DND-41 (cell line): ENCODE measurements around the gene CIC.

Source experiments
- ATAC-seq: fragments of 200-7000 bp; cut with Tn5 transposase; 3 replicates; pipeline ENCODE4 v1.9.1; 2021; ENCODE audit warnings: low read depth; ENCODE audit not compliant: insufficient read depth
- DNase-seq: peaks from one replicate; pipeline ENCODE4 v3.0.0-alpha.2; 2020
- H2AFZ ChIP-seq: 2 replicates; pipeline ENCODE4 v1.6.0; 2012; ENCODE audit warnings: low read depth, low read length
- H3K27ac ChIP-seq: 2 replicates; pipeline ENCODE4 v1.5.1; 2012; ENCODE audit warnings: low read length, inconsistent platforms
- H3K27me3 ChIP-seq: fragments of 200-600 bp; sonication (generic); 2 replicates; pipeline ENCODE4 v1.6.0; 2012; ENCODE audit warnings: low read length, mild to moderate bottlenecking, inconsistent platforms; ENCODE audit not compliant: insufficient read depth, poor library complexity
- H3K36me3 ChIP-seq: 2 replicates; pipeline ENCODE4 v1.5.1; 2012; ENCODE audit warnings: low read length, inconsistent platforms; ENCODE audit not compliant: insufficient read depth
- H3K4me1 ChIP-seq: 2 replicates; pipeline ENCODE4 v1.5.1; 2012; ENCODE audit warnings: mild to moderate bottlenecking, low read length; ENCODE audit not compliant: insufficient read depth
- H3K4me2 ChIP-seq: 2 replicates; pipeline ENCODE4 v1.6.0; 2012; ENCODE audit warnings: mild to moderate bottlenecking, moderate library complexity, low read length, inconsistent platforms; ENCODE audit not compliant: insufficient read depth
- H3K4me3 ChIP-seq, 2 experiments: fragments of 200-600 bp in 1 of 2; shearing (Covaris generic) in 1 of 2; 2 replicates each; pipeline ENCODE4 v1.5.1; 2012 to 2016; ENCODE audit warnings: inconsistent platforms in 2 of 2, low read length in 2 of 2, mild to moderate bottlenecking in 2 of 2, low read depth in 1 of 2, moderate library complexity in 1 of 2
- H3K79me2 ChIP-seq: 2 replicates; pipeline ENCODE4 v1.6.0; 2012; ENCODE audit warnings: low read length, inconsistent platforms; ENCODE audit not compliant: insufficient read depth
- H3K9ac ChIP-seq: 2 replicates; pipeline ENCODE4 v1.6.0; 2012; ENCODE audit warnings: low read depth, mild to moderate bottlenecking, inconsistent platforms, low read length, moderate library complexity
- H3K9me3 ChIP-seq: 2 replicates; pipeline ENCODE4 v1.5.1; 2012; ENCODE audit warnings: low read length, moderate library complexity, mild to moderate bottlenecking, inconsistent platforms; ENCODE audit not compliant: insufficient read depth, severe bottlenecking
- H4K20me1 ChIP-seq: 2 replicates; pipeline ENCODE4 v1.6.0; 2012; ENCODE audit warnings: low read length; ENCODE audit not compliant: insufficient read depth
- CTCF ChIP-seq: IDR thresholded peaks from 2 replicates; pipeline ENCODE4 v1.5.1; 2012; ENCODE audit warnings: borderline replicate concordance, low read length, moderate library complexity, mild to moderate bottlenecking; ENCODE audit not compliant: poor library complexity, severe bottlenecking; ENCODE audit errors: extremely low read depth
- EZH2 ChIP-seq: IDR thresholded peaks from 3 replicates; pipeline ENCODE4 v1.6.1; 2012; ENCODE audit warnings: borderline replicate concordance, low read depth, mild to moderate bottlenecking, moderate library complexity, low read length, inconsistent platforms; ENCODE audit not compliant: severe bottlenecking

Gene CIC

GRCh38 chr19:42287827-42288107 lies 18.7 kb downstream of the CIC start:
- H3K27ac ChIP-seq, result no peak overlapping the region
- no peaks in the 10 kb centered on the region for H3K27me3 ChIP-seq
- H3K9ac ChIP-seq, result no peak overlapping the region
- peaks cover 52% of the 10 kb centered on the region for H4K20me1 ChIP-seq
- no peak overlapping the region for H2AFZ ChIP-seq
- H3K4me3 ChIP-seq, result no peak overlapping the region
- peaks cover 26% of the 10 kb centered on the region for H3K79me2 ChIP-seq
- H3K36me3 ChIP-seq, result peaks cover 68% of the 10 kb centered on the region
- H3K4me2 ChIP-seq, result no peak overlapping the region
- ATAC-seq (no peak), DNase-seq (no peak)
- no peaks in the 10 kb centered on the region for H3K9me3 ChIP-seq
- TF ChIP-seq EZH2, result no peak
- no peak for TF ChIP-seq CTCF
- H3K4me1 ChIP-seq, result peaks cover 27% of the 10 kb centered on the region

GRCh38 chr19:42288387-42288786 lies 19.3 kb downstream of the CIC start:
- Histone ChIP-seq H2AFZ (no peak overlapping the region), H3K4me3 (no peak overlapping the region), H3K4me2 (no peak overlapping the region), H4K20me1 (peaks cover 46% of the 10 kb centered on the region), H3K27ac (no peak overlapping the region), H3K4me1 (peaks cover 21% of the 10 kb centered on the region), H3K27me3 (no peaks in the 10 kb centered on the region), H3K9ac (no peak overlapping the region), H3K36me3 (peaks cover 74% of the 10 kb centered on the region), H3K9me3 (no peaks in the 10 kb centered on the region), H3K79me2 (peaks cover 20% of the 10 kb centered on the region)
- TF ChIP-seq EZH2, result no peak
- TF ChIP-seq CTCF, result no peak
- ATAC-seq (no peak), DNase-seq (no peak)

GRCh38 chr19:42288881-42289555 lies 20.0 kb downstream of the CIC start:
- H3K9ac ChIP-seq, result no peak overlapping the region
- DNase-seq (no peak), ATAC-seq (no peak)
- TF ChIP-seq CTCF (no peak), EZH2 (no peak)
- H3K36me3 ChIP-seq, result peaks cover 81% of the 10 kb centered on the region
- H3K27ac ChIP-seq, result no peak overlapping the region
- H3K4me2 ChIP-seq, result no peak overlapping the region
- H3K27me3 ChIP-seq, result no peaks in the 10 kb centered on the region
- no peak overlapping the region for H3K4me3 ChIP-seq
- peaks cover 46% of the 10 kb centered on the region for H4K20me1 ChIP-seq
- peaks cover 19% of the 10 kb centered on the region for H3K4me1 ChIP-seq
- no peak overlapping the region for H2AFZ ChIP-seq
- H3K79me2 ChIP-seq, result peaks cover 20% of the 10 kb centered on the region
- H3K9me3 ChIP-seq, result no peaks in the 10 kb centered on the region
